COLO668 (cell line): ENCODE results near the gene F12.
"Not testable (repeated sequence)": the region's sequence is repeated elsewhere in the genome, so short reads cannot be mapped to it uniquely, and the experiment has no call there.

Source experiments
- DNase-seq: peaks from one replicate; lab custom pipeline; 2025; ENCODE audit not compliant: unreplicated experiment; lab: John Stamatoyannopoulos, UW

F12 gene

DNA sequence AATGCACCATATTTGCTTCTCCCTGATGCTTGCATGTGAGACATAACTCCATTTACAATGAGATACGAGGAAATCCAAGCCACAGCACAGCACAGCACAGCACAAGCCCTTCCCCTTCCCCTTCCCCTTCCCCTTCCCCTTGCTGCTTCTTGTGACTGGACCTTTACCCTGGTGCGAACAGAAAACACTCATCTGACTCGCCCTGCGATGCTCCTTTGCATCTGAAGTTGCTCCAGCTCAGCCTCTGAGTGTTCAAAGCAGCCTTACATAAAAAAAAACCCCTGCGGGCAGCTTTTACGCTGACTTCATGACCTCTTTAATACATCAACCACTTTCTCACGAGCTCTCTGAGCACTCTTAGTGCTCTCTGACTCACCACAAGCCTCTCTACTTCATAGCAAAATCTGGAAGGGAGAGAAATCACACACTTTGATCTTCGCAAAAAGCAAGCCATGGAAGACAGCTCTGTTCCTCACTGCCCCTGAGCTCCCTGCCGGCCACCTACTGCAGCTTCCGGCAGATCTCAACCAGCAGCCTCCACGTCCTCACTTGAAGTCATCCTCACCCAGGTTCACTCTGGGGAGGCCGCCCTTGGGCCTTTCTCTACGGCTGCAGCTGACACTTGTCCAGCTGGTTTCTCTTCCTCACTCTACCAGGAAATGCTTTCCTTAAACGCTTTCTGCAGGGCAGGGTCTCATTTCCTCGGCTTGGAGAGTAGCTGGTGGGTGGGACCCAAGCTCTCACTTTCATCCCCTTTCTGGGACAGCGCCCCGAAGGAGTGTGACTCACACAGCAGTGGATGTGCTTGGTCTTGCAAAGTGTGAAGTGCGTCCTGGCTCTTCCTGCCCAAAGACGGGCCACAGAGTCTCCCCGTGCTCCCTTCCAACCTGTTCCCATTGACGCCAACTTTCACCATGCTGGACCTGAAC is 19.9 kb downstream of the F12 start:
- no peak for DNase-seq

DNA sequence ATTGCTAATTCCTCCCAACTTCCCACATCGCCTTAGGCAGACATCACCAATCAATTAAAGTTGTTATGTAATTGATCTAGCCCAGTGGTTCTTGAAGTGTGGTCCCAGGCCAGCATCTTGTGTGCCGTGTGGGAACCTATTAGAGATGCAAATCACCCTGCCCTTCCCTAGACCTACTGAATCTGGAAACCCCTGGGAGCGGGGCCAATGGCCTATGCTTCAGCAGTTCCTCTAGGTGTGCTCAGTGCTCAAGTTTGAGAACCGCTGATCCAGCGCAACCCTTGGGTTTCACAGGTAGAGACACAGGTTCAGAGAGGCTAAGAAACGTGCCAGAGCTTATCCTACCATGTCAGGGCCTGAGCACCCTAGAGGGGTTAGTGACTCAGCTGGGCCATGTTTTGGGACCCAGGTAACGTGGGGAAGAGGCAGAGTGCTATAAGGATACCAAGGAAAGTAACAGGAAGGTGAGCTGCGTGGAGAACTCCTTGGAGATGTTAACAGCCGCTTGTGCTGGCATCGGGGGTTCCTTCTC is 20.8 kb downstream of the F12 start:
- no peak for DNase-seq

DNA sequence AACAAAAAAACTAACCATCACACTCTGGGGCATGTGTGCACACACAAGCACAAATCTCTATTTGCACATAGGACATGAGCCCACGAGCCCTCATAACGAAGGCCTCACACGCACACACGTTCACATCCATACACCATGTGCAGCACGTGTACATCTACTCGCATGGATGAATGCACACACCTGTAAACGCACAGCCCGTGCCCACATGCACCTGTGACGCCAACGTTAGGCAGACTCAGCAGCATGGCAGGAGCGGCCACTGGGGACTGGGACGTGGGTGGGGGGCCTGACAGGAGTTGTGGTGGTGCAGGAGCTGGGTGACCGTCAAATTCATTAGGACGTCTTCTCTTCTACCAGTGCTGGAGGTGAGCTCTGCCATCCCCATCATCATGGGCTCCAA is 22.0 kb downstream of the F12 start:
- peak; percentile 25 for DNase-seq

- no peak for DNase-seq
Measured at GRCh38 chr5:177386542-177386941, 22.8 kb downstream of the F12 start.

DNA sequence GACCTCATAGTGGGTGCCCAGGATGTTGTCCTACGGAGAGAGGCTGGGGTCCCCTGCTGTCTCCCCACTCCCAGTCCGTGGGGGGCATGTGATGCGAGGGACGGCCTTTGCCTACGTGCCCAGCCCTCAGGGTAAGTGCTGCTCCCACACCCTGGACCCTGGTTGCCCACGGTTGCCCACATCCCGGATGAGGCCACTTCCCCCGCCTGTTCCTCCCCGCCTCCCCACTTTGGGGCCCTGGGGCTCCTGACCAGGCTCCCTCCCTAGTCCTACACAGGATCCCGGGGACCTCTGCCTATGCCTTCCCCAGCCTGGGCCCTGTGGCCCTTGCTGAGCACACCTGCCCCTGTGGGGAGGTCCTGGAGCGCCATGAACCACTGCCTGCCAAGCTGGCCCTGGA is 23.6 kb downstream of the F12 start:
- no peak for DNase-seq

GRCh38 chr5:177384134-177384533 is 25.2 kb downstream of the F12 start, which contains the start of gene SLC34A1:
SLC34A1 (plus strand) TSS chr5:177384434; CDS start chr5:177385742, 1,308 bp downstream.
- DNase-seq: no peak

- DNase-seq: no peak
Measured at GRCh38 chr5:177383181-177383580, 26.2 kb downstream of the F12 start.

DNA sequence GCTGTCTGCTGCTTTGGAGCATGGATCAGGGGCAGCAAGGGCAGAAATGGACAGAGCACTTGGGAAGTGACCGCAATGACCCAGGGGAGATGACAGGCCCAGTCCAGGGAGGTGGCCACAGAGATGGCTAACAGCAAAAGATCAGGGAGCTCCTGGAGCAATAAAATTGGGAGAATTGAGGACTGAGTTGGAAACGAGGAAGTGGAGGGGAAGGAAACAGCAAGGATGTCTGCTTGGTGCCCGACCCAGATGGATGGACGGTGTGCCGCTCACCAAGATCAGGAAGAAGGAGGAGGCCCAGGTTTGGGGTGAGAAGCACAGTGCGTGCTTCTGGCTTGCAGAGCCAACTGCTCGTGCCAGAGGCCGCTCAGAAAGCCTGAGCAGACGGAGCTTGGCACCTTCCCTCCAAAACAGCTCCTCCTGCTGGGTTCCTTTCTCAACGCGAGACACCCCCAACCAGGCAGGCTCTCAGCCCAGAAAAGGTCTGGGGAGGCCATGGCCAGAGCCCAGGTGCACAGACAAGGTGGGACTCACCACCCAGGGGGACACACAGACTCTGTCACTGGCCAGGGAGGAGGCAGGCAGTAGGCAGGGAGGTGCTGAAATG is 26.8 kb downstream of the F12 start:
- no peak for DNase-seq

DNA sequence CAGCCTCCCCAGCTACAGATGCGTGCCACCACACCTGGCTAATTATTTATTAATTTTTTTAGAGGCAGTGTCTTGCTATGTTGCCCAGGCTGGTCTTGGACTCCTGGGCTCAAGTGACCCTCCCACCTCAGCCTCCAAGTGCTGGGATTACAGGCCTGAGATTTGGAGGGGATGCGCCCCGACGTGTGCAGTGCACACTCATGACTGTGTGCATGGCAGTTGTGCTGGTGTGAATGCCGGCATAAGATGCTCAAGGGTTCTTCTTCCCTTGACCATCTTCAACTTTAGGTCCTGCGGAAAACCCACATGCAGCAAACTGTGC is 28.6 kb downstream of the F12 start:
- DNase-seq: no peak

- peak; percentile 17 for DNase-seq
Measured at GRCh38 chr5:177378884-177379883, 30.2 kb downstream of the F12 start.

GRCh38 chr5:177377851-177378776 is 31.2 kb downstream of the F12 start:
- DNase-seq: no peak

- DNase-seq: no peak
Measured at GRCh38 chr5:177376107-177376506, 33.3 kb downstream of the F12 start.

DNA sequence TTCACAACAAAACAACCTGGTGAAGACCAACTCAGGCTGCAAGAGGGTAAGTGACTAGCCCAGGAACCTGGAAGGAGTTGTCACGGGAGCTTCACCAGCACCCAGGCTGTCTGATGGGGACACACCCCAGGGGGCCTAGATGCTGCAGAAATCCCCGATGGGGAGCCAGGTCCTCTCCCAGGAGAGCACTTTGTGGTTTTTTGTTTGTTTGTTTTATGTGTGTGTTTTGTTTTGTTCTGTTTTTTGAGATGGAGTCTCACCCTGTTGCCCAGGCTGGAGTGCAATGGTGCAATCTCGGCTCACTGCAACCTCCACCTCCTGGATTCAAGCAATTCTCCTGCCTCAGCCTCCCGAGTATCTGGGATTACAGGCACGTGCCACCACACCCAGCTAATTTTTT is 33.8 kb downstream of the F12 start:
- DNase-seq: not testable (repeated sequence)

- DNase-seq: no peak
Measured at GRCh38 chr5:177374211-177374610, 35.2 kb downstream of the F12 start.

DNA sequence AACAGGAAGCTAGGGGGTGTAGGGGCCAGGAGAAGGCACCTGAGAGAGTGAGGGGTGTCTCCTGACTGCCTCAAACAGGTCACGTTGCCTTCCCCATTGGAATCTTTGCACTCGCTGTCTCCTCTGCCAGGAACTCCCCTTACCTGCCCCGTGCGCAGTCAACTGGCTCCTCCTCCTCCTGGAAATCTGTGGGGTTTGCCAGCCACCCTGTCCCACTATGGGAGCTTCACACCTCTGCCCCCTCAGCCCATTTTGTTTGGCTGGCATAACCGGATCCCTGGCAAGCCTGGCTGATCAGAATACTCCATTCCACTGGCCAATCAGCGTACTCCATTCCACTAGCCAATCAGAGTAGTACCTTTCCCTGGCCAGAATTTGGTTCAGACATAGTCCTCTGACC is 35.6 kb downstream of the F12 start:
- no peak for DNase-seq

DNA sequence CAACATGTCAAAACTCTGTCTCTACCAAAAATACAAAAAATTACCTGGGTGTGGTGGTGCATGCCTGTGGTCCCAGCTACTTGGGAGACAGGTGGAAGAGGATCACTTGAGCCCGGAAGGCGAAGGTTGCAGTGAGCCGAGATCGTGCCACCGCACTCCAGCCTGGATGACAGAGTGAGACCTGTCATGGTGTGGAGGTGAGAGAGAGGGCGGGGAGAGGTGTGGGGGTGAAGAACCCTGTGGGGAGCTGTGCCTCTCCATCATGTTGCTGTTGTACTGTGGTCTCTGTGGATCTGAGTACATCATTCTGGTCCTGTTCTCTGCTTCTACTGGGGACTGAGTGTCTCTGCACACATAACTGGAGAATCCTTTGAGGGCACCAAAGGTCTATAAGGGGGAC is 36.5 kb downstream of the F12 start:
- DNase-seq: no peak

GRCh38 chr5:177372034-177372896 is 37.1 kb downstream of the F12 start:
- DNase-seq: no peak

DNA sequence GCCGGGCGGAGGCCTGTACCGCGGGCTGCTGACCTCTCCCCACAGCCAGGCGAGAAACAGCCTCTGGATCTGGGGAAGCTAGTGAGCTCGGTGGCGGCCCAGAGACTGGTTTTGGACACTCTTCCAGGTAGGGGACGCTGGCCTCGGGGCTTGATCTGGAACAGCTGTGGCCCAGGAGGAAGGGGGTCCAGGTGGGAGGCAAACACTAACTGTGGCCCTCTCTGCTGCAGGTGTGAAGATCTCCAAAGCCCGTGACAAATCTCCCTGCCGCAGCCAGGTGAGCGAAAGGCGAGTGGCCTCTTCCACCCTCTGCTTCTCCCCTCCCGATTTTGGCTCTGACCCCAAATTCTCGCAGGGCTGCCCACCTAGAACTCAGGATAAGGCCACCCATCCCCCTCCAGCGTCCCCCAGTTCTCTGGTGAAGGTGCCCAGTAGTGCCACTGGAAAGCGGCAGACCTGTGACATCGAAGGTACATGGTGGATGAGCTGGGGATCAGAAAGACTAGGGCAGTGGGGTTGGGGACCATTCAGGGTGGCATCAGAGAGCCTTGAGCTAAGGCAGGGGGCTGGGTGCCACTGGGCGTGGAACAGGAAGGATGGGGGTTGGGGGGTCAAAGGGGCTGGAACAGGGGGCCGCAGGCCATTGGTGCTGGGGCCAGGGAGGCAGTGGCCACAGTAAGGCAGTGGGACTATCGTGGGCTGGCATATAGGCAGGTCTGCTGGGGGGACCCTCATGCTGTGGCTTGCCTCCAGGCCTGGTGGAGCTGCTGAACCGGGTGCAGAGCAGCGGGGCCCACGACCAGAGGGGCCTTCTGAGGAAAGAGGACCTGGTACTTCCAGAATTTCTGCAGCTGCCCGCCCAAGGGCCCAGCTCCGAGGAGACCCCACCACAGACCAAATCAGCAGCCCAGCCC is 38.0 kb downstream of the F12 start:
- no peak for DNase-seq
